Neutrophil (primary cell): ENCODE data around the gene RNPEP.
"Not testable (repeated sequence)": the region's sequence is repeated elsewhere in the genome, so short reads cannot be mapped to it uniquely, and the experiment has no call there.

ENCODE experiments used
- H3K27ac ChIP-seq: fragments of 200-600 bp; sonication (generic); 2 replicates; pipeline ENCODE4 v1.5.1; 2016; ENCODE audit warnings: mild to moderate bottlenecking, moderate library complexity
- H3K27me3 ChIP-seq: fragments of 200-600 bp; sonication (generic); 2 replicates; pipeline ENCODE4 v1.6.0; 2016; ENCODE audit warnings: mild to moderate bottlenecking
- H3K36me3 ChIP-seq: fragments of 200-600 bp; sonication (generic); 2 replicates; pipeline ENCODE4 v1.5.1; 2017
- H3K4me1 ChIP-seq, 2 experiments: fragments of 200-600 bp in 1 of 2; sonication (generic) in 1 of 2; 1 replicate in 1 of 2; 2 replicates in 1 of 2; pipeline versions ENCODE4 v1.5.1 to v1.6.1; 2013 to 2016; ENCODE audit warnings: low read depth in 1 of 2, low read length in 1 of 2, mild to moderate bottlenecking in 1 of 2, moderate library complexity in 1 of 2; ENCODE audit not compliant: control insufficient read depth in 1 of 2, insufficient read depth in 1 of 2
- H3K4me3 ChIP-seq, 2 experiments: fragments of 200-600 bp in 1 of 2; sonication (generic) in 1 of 2; 1 replicate in 1 of 2; 2 replicates in 1 of 2; pipeline ENCODE4 v1.5.1; 2013 to 2016; ENCODE audit warnings: low read depth in 1 of 2, low read length in 1 of 2, mild to moderate bottlenecking in 1 of 2, moderate library complexity in 1 of 2
- H3K9me3 ChIP-seq: fragments of 200-600 bp; sonication (generic); 2 replicates; pipeline ENCODE4 v1.5.1; 2016
- TF ChIP-seq, protein P1 (sequence below): fragments of 200-600 bp; sonication (generic); IDR thresholded peaks from 2 replicates; pipeline ENCODE4 v1.5.1; 2016; ENCODE audit warnings: antibody characterized with exemption

RNPEP gene

DNA sequence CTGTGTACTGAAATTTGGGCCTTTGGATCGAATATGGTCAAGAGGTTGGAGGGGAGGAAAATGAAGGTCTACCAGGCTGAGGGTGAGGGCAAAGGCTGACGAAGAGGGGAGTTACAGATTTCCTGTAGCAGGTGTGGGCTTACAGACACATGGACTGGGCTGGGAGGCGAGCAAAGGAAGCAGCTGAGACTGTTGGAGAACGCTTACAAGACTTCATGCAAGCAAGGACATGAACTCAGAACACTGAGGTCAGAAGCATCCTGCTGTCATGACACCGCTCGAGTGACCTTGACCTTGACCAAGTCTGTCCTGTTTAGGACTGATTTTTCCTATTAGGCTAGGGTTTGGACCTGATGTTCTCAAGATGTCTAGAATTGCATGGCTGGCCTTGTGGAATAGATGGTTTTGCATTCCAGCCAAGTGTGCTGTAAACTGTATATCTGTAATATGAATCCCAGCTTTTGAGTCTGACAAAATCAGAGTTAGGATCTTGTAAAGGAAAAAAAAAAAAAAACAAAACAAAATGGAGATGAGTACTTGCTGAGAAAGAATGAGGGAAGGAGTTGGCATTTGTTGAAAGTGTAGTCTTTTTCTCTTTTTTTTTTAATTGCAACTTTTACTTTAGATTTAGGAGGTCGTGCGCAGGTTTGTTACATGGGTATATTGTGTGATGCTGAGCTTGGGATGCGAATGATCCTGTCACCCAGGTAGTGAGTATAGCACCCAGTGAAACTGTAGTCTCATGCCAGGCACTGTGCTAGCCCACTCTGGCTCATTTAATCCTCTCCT lies 33.8 kb downstream of the RNPEP start:
- TF ChIP-seq, protein P1, sequence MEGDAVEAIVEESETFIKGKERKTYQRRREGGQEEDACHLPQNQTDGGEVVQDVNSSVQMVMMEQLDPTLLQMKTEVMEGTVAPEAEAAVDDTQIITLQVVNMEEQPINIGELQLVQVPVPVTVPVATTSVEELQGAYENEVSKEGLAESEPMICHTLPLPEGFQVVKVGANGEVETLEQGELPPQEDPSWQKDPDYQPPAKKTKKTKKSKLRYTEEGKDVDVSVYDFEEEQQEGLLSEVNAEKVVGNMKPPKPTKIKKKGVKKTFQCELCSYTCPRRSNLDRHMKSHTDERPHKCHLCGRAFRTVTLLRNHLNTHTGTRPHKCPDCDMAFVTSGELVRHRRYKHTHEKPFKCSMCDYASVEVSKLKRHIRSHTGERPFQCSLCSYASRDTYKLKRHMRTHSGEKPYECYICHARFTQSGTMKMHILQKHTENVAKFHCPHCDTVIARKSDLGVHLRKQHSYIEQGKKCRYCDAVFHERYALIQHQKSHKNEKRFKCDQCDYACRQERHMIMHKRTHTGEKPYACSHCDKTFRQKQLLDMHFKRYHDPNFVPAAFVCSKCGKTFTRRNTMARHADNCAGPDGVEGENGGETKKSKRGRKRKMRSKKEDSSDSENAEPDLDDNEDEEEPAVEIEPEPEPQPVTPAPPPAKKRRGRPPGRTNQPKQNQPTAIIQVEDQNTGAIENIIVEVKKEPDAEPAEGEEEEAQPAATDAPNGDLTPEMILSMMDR: no peak
- no peaks in the 10 kb centered on the region for H3K4me1 ChIP-seq
- peaks cover 11% of the 10 kb centered on the region for H3K27me3 ChIP-seq
- H3K27ac ChIP-seq: no peak overlapping the region
- H3K36me3 ChIP-seq: no peaks in the 10 kb centered on the region
- no peak overlapping the region for H3K4me3 ChIP-seq
- H3K9me3 ChIP-seq: no peaks in the 10 kb centered on the region

DNA sequence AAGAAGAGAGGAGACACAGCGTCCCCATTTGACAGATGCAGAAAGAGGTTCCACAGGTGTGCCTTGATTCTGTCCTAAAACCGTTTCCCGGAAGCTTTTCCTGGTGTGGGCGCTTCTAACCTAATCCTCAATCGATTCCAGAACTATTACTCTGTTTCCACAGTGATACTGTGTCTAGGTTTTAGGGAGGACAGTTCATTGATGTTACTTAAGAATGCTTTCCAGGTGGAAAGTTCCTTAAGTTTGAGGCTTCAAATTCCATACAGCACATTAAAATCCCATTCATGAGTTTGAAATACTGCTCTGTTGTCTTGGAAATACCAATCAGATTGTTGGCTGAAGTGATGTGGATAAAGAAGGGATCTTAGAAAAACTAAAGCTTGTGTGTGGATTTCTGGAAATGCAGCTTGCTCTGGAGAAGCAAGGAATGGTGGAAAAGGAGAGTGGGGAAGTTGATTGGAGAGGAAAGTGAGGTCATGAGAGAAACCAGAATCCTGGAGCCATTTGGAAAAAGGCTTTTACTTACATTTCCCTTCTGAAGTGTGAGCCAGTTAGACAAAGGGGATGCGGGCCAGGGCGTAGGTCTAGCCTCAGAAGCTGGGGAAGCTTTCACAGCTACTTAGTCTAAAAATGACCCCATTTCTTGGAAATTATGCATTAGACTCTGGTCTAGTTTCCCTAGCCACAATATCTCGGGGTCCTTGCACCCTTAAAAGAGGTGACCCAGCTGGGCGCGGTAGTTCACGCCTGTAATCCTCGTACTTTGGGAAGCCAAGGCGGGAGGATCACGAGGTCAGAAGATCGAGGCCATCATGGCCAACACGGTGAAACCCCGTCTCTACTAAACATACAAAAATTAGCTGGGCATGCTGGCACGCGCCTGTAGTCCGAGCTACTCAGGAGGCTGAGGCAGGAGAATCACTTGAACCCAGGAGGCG lies 34.6 kb downstream of the RNPEP start:
- Histone ChIP-seq H3K36me3 (no peaks in the 10 kb centered on the region), H3K9me3 (no peaks in the 10 kb centered on the region), H3K27me3 (peaks cover 11% of the 10 kb centered on the region), H3K4me3 (no peak overlapping the region), H3K4me1 (no peaks in the 10 kb centered on the region), H3K27ac (no peak overlapping the region)
- TF ChIP-seq, protein P1: no peak

DNA sequence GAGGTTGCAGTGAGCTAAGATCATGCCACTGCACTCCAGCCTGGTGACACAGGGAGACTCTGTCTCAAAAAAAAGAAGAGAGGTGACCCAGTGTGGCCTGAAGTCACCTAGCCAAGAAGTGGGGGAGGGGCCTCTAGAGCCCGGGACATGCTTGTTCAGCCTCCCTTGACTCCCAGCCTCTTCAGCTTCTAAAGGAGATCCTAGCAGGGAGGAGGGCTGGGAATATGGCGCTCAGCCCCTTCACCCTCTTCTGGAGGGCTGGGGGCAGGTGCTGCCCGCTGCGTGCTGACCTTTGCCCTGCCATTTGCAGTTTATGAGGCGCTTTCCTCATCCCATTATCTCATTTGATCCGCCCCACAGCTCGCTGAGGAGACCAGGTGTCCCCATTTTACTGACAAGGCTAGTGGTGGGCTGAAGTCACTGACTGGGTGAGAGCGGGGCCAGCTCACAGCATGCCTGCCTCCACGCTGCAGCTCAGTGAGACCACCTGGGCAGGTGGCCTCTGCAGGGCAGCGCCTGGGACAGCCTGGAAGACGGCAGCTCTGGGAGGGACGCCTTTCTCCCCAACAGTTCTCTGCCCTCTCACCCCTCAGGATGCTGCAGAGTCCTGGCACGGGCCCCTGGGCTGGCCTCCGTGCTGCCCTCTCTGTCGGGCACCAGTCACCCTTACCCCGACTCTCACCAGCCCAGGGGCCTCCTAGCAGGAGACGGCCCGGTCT lies 35.5 kb downstream of the RNPEP start:
- H3K9me3 ChIP-seq: no peaks in the 10 kb centered on the region

DNA sequence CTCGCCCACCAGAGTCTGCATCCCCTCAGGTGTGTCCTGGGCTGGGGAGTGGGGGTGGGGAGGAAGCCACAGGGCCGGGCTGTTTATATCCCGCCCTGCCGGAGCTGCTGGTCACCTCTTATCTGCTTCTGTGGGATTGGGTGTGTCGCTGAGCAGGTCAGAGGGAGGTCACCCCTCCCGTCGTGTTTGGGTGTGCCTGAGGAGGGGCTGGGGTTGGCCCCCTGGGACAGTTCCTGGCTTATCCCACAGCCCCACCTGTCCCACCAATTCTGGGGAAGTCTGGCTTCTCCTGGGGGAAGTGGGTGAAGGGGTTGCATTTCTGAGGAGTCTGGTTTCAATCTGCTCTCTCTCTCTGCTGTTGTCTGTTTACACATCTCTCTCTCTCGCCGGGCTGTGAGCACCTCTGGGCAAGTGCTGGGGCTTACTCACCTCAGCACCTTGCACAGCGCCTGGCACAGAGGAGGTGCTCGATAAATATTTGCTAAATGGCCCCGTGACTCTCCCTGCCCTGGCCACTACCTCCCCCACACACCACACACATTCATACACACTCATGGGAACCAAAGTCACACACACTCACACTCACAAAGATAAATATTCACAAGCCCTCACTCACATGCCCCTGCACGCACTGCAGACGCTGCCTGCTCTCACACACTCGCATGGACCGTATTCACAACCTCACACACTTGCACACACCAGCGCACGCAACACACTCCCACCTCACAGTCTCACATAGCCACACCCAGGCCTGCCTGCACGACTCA lies 36.2 kb downstream of the RNPEP start:
- Histone ChIP-seq H3K27me3 (peaks cover 18% of the 10 kb centered on the region), H3K36me3 (no peaks in the 10 kb centered on the region), H3K4me3 (no peak overlapping the region), H3K27ac (no peak overlapping the region), H3K9me3 (no peaks in the 10 kb centered on the region), H3K4me1 (no peaks in the 10 kb centered on the region)
- TF ChIP-seq, protein P1: no peak

More for the DNA sequence above, 35.5 kb downstream of the RNPEP start:
- H3K36me3 ChIP-seq: no peaks in the 10 kb centered on the region
- no peak overlapping the region for H3K27ac ChIP-seq
- TF ChIP-seq, protein P1: no peak
- H3K4me1 ChIP-seq: no peaks in the 10 kb centered on the region
- no peak overlapping the region for H3K4me3 ChIP-seq
- peaks cover 14% of the 10 kb centered on the region for H3K27me3 ChIP-seq

DNA sequence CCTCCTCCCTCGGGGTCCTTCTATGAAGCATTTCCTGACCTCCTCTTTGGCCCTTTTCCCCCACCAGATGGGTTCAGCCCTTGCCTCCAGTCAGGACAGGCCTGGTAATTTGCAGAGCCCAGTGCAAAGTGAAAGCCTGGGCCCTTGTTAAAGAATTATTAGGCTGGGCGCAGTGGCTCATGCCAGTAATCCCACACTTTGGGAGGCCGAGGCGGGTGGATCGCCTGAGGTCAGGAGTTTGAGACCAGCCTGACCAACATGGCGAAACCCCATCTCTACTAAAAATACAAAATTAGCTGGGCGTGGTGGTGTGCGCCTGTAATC lies 36.7 kb downstream of the RNPEP start:
- not testable (repeated sequence) for H3K4me3 ChIP-seq, H3K27ac ChIP-seq, H3K4me1 ChIP-seq, H3K9me3 ChIP-seq, H3K36me3 ChIP-seq
- H3K27me3 ChIP-seq: peaks cover 18% of the 10 kb centered on the region
